Fibroblast of skin of back (primary cell): ENCODE data around the gene RIPOR2.
"Not testable (repeated sequence)": the region's sequence is repeated elsewhere in the genome, so short reads cannot be mapped to it uniquely, and the experiment has no call there.

ENCODE experiments used
- DNase-seq: peaks from one replicate; pipeline ENCODE4 v3.0.0-alpha.2; 2013

The RIPOR2 gene

GRCh38 chr6:24797596-24798216 lies 138.1 kb downstream of the RIPOR2 start:
- DNase-seq: peak; percentile 43

DNA sequence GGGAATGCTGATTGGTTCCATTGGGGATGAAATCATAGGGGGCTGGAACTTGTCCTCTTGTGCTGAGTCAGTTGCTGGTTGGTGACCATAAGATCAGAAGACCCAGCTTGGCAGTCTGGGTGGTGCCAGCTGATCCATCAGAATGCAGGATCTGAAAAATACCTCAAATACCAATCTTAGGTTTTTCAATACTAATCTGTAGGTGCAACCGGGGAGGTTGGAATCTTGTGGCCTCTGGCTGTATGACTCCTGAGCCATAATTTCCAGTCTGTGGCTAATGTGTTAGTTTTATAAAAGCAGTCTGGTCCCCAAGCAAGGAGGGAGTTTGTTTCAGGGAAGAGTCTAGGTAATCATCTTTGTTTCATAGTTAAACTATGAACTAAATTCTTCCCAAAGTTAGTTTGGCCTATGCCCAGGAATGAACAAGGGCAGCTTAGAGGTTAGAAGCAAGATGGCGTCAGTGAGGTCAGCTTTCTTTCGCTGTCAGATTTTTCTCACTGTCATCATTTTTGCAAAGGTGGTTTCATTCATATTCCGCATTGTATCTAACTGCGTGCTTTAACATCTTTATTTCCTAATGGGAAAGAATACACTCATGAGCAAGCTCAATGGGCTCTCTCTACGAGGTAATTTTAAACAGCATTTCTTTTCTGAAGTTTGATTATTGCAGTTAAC lies 139.0 kb downstream of the RIPOR2 start:
- peak; percentile 8 for DNase-seq

- DNase-seq: peak; percentile 48
These were observed 140.7 kb downstream of the RIPOR2 start for GRCh38 chr6:24795106-24795505.

GRCh38 chr6:24788031-24788665 lies 147.6 kb downstream of the RIPOR2 start:
- peak; percentile 84 for DNase-seq

- DNase-seq: peak; percentile 6
These were observed 155.6 kb downstream of the RIPOR2 start for GRCh38 chr6:24780206-24780605.

DNA sequence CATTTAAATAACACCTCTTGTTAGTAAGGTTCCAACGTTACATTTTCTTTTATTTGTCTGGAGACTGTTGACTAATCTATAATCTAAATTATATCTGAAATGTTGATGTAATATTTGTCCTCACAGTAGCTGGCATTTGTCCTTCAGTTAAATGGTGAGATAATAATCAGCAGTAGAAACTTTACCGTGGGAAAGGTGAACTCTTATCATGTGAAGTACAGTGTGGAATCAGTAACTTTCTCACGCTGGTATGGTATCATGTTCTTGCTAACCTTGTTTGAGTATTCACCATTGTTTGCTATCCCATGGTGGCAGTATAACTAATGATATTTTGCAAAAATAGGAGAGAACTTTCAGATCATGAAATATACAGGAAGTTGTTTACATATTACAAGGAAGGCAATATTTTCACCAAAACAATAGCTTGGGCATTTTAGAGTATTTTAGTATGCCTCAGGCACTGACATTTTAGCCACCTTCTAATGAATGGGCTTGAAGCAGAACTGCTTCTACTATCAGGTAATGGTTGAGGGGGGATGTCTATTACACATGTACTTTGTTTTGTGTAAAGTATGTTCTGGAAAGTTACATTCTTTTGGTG lies 156.2 kb downstream of the RIPOR2 start:
- no peak for DNase-seq

DNA sequence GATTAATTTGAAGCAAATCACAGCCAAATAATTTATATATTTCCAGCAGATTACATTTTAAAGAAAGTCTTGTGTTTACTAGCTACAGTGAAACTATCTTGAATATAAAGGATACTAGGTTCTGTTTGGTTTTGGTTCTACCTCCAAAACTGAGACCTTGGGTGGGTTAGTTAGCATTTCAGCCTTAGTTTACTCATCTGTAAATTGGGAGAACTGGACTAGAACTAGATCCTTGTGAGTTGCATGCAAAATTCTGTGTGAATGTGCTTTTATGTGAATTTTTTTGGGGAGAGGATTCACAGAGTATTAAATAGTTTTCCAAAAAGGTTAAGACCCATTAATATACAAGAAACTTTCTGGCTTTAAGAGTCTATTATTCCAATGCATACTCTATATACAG lies 156.9 kb downstream of the RIPOR2 start:
- no peak for DNase-seq

GRCh38 chr6:24778121-24778520 lies 157.6 kb downstream of the RIPOR2 start:
- DNase-seq: no peak

DNA sequence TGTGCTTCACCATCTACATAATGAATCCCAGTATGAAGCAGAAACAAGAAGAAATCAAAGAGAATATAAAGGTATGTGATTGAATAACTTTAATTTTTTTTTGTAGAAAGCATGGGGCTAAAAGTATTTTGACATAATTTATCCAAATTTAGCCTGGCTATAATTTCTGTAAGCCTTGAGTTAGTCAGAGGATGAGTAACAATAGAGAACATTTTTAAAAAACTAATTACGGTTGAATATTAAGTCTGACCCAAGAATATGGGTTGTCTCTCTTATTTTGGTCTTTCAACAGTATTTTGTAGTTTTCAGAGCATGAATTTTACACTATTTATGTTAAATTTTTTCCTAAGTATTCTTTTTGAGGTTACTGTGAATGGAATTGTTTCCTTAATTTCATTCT lies 158.5 kb downstream of the RIPOR2 start:
- DNase-seq: no peak

- DNase-seq: peak; percentile 61
These were observed 160.2 kb downstream of the RIPOR2 start for GRCh38 chr6:24775520-24776058.

- peak; percentile 93 for DNase-seq
These were observed 160.9 kb downstream of the RIPOR2 start, which contains the start of gene GMNN for GRCh38 chr6:24774696-24775519. TSS of gene GMNN (plus strand) at chr6:24774937. CDS start at chr6:24777247, 2,310 bp downstream.

DNA sequence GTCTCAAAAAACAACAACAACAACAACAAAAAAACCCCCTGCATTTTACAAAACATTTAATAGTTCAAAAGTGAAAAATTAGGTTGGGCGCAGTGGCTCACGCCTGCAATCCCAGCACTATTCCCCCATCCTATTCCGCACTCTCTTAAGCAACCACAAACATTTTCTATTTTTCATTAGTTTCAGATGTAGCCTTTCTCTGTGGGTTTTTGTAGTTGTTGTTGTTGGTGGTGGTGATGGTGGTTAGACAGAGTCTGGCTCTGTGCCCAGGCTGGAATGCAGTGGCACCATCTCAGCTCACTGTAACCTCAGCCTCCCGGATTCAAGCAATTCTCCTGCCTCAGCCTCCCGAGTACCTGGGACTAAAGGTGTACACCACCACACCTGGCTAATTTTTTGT lies 167.4 kb downstream of the RIPOR2 start:
- DNase-seq: peak; percentile 59

DNA sequence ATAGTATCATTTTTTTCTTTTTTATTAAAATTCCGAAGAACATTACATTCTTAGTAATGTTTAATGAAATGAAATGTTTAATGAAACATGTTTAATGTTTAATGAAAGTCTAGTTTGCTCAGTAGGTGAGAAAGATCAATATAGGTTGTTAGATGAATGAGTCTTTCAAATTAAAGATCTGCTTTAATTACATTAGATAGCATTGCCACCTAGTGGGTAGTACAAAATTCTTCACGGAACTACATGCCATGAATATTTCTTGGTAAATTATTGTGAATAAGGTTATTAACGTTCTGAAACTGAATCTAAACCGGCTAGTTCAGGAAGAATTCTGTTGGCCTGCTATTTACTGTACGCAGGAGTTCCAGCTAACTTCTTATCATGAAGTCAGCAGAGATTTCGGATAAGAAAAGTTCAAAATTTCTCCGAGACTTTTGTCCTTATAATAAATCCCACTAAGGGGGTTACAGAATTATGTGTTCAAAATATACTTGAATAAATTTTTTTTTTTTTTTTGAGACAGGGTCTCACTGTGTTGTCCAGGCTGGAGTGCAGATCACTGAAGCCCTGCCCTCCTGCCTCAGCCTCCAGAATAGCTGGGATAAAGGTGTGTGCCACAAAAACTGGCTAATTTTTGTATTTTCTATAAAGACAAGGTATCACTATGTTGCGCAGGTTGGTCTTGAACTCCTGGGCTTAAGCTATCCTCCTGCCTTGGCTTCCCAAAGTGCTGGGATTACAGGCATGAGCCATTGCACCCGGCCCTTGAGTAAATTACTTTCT lies 168.9 kb downstream of the RIPOR2 start:
- DNase-seq: peak; percentile 43

DNA sequence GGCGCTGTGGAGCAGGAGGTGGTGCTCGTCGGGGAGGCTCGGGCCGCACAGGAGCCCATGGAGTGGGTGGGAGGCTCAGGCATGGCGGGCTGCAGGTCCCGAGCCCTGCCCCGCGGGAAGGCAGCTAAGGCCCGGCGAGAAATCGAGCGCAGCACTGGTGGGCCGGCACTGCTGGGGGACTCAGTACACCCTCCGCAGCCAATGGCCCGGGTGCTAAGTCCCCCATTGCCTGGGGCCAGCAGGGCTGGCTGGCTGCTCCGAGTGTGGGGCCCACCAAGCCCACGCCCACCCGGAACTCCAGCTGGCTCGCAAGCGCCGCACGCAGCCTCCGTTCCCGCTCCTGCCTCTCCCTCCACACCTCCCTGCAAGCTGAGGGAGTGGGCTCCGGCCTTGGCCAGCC lies 169.8 kb downstream of the RIPOR2 start:
- not testable (repeated sequence) for DNase-seq

- DNase-seq: not testable (repeated sequence)
These were observed 170.6 kb downstream of the RIPOR2 start for GRCh38 chr6:24764833-24765828.

DNA sequence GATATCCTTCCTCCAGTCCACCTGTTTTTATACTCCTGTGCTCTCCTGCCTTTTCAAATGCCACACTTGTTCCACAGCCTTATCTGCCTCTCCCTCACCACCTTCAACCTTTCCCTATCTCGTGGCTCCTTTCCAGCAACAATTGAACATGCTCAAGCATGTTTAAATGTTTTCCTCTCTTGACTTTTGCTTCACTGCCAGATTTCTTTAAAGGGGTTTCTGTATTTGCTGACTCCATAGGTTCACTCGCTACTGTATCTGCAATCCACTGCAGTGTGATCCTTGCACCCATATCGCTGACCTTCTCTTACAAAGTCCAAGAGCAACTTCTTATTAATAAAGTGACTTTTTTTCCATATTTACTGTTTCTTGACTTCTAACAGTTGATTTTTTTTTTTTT lies 172.2 kb downstream of the RIPOR2 start:
- DNase-seq: no peak

DNA sequence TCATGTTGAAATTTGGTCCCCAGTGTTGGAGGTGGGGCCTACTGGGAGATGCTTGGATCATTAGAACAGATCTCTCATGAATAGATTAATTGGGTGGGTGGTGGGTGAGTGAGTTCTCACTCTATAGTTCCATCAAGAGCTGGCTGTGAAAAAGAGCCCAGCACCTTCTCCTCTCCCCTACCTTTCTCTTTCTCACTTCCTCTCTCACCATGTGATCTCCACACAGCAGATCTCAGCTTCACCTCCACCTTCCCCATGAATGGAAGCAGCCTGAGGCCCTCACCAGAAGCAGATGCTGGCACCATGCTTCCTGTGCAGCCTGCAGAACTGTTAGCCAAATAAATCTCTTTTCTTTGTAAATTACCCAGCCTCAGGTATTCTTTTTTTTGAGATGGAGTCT lies 173.9 kb downstream of the RIPOR2 start:
- DNase-seq: no peak

- no peak for DNase-seq
These were observed 174.4 kb downstream of the RIPOR2 start for GRCh38 chr6:24761193-24761835.

DNA sequence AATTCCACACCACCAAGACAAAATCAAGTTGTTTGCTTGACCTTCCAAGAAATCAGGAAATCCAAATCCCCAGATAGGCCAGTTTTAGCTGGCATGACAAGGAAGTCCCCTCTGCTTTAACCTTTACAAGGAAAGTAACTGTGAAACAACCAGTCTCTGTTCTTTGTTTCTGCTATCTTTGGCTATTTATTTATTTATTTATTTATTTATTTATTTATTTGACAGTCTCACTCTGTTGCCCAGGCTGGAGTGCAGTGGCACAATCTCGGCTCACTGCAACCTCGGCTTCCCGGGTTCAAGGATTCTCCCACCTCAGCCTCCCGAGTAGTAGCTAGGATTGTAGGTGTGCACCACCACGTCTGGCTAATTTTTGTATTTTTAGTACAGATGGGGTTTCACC lies 175.6 kb downstream of the RIPOR2 start:
- DNase-seq: no peak

DNA sequence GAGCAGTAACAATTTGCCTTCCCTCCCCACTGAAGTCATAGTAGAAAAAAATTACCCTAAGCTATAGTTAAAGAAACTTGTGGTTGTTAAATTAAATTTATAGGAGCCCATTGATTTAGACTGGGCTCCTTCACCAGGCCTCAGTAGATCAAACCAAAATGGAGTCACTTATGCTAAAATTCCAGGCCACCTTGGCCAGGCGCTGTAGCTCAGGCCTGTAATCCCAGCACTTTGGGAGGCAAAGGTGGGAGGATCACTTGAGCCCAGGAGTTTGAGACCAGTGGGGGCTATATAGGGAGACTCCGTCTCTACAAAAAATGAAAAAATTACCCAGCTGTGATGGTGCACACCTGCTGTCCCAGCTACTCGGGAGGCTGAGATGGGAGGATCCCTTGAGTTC lies 176.0 kb downstream of the RIPOR2 start:
- DNase-seq: no peak
